Measurements from ENCODE around the gene WDR76.
"Not testable (repeated sequence)": the region's sequence is repeated elsewhere in the genome, so short reads cannot be mapped to it uniquely, and the experiment has no call there.

Gene WDR76

DNA sequence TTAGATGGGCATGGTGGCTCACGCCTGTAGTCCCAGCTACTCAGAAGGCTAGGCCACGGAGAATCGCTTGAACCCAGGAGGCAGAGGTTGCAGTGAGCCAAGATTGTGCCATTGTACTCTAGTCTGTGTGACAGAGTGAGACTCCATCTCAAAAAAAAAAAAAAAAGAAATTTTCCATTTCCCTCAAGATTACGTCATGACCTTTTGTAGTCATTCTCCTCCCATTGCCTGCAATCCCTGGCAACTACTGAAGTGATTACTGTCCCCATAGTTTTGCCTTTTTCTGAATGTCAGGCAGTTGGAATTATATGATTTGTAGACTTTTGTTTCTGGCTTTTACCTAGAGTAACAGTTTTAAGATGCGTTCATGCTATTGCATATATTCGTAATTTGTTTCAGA lies 28.0 kb downstream of the WDR76 start:
- DNase-seq (ENCODE audit: insufficient read length, low spot score) (no peak), FAIRE-seq (no peak)
- TF ChIP-seq CTCF (IDR thresholded peaks at IDR 0.05; ENCODE audit: insufficient read depth, missing control alignments) = no peak

- no peak for TF ChIP-seq CTCF (IDR thresholded peaks at IDR 0.05; ENCODE audit: insufficient read depth, missing control alignments)
- no peak for FAIRE-seq
- no peak for DNase-seq (ENCODE audit: insufficient read length, low spot score)
Observed at GRCh38 chr15:43859546-43859945, 32.7 kb downstream of the WDR76 start.

- DNase-seq (ENCODE audit: insufficient read length, low spot score); FAIRE-seq: not testable (repeated sequence)
Observed at GRCh38 chr15:43866636-43867035, 39.8 kb downstream of the WDR76 start.

DNA sequence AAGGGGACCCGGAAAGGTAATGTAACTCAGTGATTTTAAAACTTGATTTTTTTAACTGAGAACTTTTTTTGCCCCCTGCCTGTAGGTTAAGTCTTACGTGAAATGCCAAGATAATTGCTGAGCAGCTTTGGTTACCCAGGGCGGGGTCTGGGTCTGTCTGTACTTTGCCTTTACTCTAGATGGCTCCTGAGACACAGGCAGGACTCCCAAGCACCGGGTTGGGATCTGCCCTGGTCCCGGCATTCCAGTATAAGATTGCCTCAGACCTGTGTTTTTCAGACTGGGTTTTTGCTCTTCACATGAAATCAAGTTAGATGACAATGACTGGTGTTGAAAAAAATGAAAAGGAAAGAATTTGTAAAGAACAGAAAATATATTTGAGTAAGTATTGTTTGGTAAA lies 40.3 kb downstream of the WDR76 start:
- TF ChIP-seq CTCF (IDR thresholded peaks at IDR 0.05; ENCODE audit: insufficient read depth, missing control alignments) = no peak
- DNase-seq (ENCODE audit: insufficient read length, low spot score) = no peak
- no peak for FAIRE-seq

DNA sequence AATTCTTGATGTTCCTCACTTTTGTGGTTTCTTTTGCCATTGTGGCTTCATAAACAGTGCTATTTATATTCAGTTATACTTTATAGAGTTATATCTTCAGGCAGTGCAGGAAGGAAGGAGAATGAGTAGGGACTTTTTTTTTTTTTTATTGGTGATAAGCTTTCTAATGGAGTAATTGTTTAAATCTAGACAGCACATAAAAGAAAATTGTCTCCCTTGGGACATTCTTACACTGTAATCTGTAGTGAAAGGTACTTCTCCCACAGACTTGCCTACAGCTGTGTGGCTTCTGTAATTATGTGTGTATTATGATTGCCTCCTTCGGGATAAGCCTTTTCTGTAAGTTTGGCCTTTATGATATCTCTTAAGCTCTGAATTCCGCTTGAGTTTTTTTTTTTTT lies 41.6 kb downstream of the WDR76 start:
- no peak for FAIRE-seq
- DNase-seq (ENCODE audit: insufficient read length, low spot score) = no peak
- TF ChIP-seq CTCF (IDR thresholded peaks at IDR 0.05; ENCODE audit: insufficient read depth, missing control alignments) = no peak

DNA sequence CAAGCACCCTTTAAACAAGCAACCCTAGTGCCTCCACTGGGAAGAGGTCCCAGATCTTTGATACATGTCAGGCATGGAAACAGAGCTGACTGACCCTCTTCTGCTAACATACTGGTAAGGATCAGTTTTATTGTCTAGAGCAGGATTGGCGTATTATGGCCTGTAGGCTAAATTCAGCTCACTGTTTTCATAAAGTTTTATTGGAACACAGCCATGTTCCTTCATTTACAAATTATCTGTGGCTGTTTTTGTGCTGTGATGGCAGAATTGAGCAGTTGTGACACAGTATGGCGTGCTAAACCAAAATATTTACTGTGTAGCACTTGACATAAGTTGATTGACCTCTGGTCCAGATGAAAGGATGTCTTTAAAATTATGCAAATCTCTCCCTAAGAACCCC lies 45.0 kb downstream of the WDR76 start:
- no peak for DNase-seq (ENCODE audit: insufficient read length, low spot score)
- no peak for FAIRE-seq
- no peak for TF ChIP-seq CTCF (IDR thresholded peaks at IDR 0.05; ENCODE audit: insufficient read depth, missing control alignments)

- peak; percentile 38 for DNase-seq (ENCODE audit: insufficient read length, low spot score)
- FAIRE-seq = peak; percentile 29
- TF ChIP-seq CTCF (IDR thresholded peaks at IDR 0.05; ENCODE audit: insufficient read depth, missing control alignments) = peak; percentile 51
Observed at GRCh38 chr15:43872416-43873020, 45.7 kb downstream of the WDR76 start.

DNA sequence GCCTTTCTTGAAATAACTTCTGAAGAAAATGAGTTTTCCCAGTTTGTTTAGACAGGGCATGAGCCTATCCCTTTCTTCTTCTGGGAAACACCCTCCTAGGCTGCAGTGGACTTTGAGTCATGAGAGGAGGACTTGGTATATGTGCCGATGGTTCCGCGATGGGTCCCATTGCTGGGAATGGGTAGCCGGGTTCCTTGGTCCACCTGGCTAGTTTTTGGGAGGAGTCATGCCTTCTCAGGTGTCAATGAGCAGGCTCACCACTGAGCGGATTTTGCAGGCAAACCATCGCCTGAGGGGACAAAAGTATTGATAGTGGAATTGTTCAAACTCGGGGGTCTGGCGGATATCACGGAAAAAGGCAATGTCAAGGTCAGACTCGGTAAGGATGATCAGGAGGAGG lies 46.8 kb downstream of the WDR76 start:
- FAIRE-seq (no peak), DNase-seq (ENCODE audit: insufficient read length, low spot score) (no peak)
- TF ChIP-seq CTCF (IDR thresholded peaks at IDR 0.05; ENCODE audit: insufficient read depth, missing control alignments) = no peak
